ENCODE results near the gene RPL37.
"Not testable (repeated sequence)": the region's sequence is repeated elsewhere in the genome, so short reads cannot be mapped to it uniquely, and the experiment has no call there.

DNA sequence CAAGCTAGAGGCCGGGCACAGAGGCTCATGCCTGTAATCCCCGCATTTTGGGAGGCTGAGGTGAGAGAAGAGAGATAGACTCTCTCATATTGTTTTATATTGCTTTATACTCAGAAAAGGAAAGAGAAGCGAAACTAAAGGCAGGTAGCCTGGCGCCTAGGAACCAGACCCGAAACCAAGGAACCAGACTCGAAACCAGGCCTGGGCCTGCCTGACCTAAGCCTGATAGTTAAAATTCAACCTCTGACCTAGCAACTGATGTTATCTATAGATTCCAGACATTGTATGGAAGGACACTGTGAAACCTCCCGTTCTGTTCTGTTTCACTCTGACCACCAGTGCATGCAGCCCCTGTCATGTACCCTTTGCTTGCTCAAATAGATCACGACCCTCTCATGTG, 37.2 kb upstream of the RPL37 start:
- TF ChIP-seq, protein P1, sequence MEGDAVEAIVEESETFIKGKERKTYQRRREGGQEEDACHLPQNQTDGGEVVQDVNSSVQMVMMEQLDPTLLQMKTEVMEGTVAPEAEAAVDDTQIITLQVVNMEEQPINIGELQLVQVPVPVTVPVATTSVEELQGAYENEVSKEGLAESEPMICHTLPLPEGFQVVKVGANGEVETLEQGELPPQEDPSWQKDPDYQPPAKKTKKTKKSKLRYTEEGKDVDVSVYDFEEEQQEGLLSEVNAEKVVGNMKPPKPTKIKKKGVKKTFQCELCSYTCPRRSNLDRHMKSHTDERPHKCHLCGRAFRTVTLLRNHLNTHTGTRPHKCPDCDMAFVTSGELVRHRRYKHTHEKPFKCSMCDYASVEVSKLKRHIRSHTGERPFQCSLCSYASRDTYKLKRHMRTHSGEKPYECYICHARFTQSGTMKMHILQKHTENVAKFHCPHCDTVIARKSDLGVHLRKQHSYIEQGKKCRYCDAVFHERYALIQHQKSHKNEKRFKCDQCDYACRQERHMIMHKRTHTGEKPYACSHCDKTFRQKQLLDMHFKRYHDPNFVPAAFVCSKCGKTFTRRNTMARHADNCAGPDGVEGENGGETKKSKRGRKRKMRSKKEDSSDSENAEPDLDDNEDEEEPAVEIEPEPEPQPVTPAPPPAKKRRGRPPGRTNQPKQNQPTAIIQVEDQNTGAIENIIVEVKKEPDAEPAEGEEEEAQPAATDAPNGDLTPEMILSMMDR (IDR thresholded peaks at IDR 0.05): not testable (repeated sequence)
- TF ChIP-seq POLR2A (IDR thresholded peaks at IDR 0.05): not testable (repeated sequence)
